ENCODE data around the gene RARB.

RARB gene

GRCh38 chr3:25427942-25428788, at the start of gene RARB:
RARB (plus strand) TSS chr3:25428263; CDS start chr3:25428732, 469 bp downstream.
- no peak within 1 kb of the TSS for H3K27ac ChIP-seq
- TF ChIP-seq CTCF (IDR thresholded peaks at IDR 0.05) (no peak), ZFX (IDR thresholded peaks at IDR 0.05; ENCODE audit: borderline replicate concordance) (no peak)

- TF ChIP-seq CTCF (IDR thresholded peaks at IDR 0.05) (no peak), ZFX (IDR thresholded peaks at IDR 0.05; ENCODE audit: borderline replicate concordance) (no peak)
- H3K27ac ChIP-seq: no peak overlapping the region
These were observed 49.2 kb upstream of the RARB start for GRCh38 chr3:25378786-25379311.

GRCh38 chr3:25380222-25380739, 47.8 kb upstream of the RARB start:
- H3K27ac ChIP-seq: no peak overlapping the region
- no peak for TF ChIP-seq ZFX (IDR thresholded peaks at IDR 0.05; ENCODE audit: borderline replicate concordance)
- TF ChIP-seq CTCF (IDR thresholded peaks at IDR 0.05): no peak

- H3K27ac ChIP-seq: no peak overlapping the region
- TF ChIP-seq CTCF (IDR thresholded peaks at IDR 0.05) (no peak), ZFX (IDR thresholded peaks at IDR 0.05; ENCODE audit: borderline replicate concordance) (no peak)
These were observed 47.0 kb upstream of the RARB start for GRCh38 chr3:25381083-25381482.

GRCh38 chr3:25384471-25384870, 43.6 kb upstream of the RARB start:
- TF ChIP-seq CTCF (IDR thresholded peaks at IDR 0.05) (no peak), ZFX (IDR thresholded peaks at IDR 0.05; ENCODE audit: borderline replicate concordance) (no peak)
- H3K27ac ChIP-seq: no peak overlapping the region

- TF ChIP-seq CTCF (IDR thresholded peaks at IDR 0.05) (no peak), ZFX (IDR thresholded peaks at IDR 0.05; ENCODE audit: borderline replicate concordance) (no peak)
These were observed 42.1 kb upstream of the RARB start for GRCh38 chr3:25385807-25386460.

More at GRCh38 chr3:25385807-25386460, 42.1 kb upstream of the RARB start:
- H3K27ac ChIP-seq: no peak overlapping the region

Data from 22Rv1 (cell line).